Upper lobe of left lung (tissue), 4 donors: ENCODE results near the gene ASB4.

Source experiments
- EP300 ChIP-seq, 4 donors: sonication (generic); formaldehyde crosslinking; IDR thresholded peaks; one replicate each; pipeline ENCODE4 v1.5.1; 2017; ENCODE audit warnings: antibody characterized with exemption in 4 of 4, control low read depth in 2 of 4
- POLR2A ChIP-seq, 4 donors: fragments of 450-650 bp; IDR thresholded peaks; one replicate each; pipeline ENCODE4 v1.5.1; 2016 to 2017; ENCODE audit warnings: antibody characterized with exemption in 4 of 4, mild to moderate bottlenecking in 2 of 4
- POLR2AphosphoS5 ChIP-seq, 2 donors: sonication (generic); formaldehyde crosslinking; IDR thresholded peaks; one replicate each; pipeline ENCODE4 v1.5.1; 2017; ENCODE audit warnings: antibody characterized with exemption in 2 of 2
- TF ChIP-seq, protein P1 (sequence below), 6 experiments: fragments of 450-650 bp in 4 of 6; fragments of 200-600 bp in 2 of 6; sonication (generic) in 2 of 6; IDR thresholded peaks; one replicate each; pipeline ENCODE4 v1.5.1; 2016 to 2019; ENCODE audit warnings: antibody characterized with exemption in 6 of 6

DNA sequence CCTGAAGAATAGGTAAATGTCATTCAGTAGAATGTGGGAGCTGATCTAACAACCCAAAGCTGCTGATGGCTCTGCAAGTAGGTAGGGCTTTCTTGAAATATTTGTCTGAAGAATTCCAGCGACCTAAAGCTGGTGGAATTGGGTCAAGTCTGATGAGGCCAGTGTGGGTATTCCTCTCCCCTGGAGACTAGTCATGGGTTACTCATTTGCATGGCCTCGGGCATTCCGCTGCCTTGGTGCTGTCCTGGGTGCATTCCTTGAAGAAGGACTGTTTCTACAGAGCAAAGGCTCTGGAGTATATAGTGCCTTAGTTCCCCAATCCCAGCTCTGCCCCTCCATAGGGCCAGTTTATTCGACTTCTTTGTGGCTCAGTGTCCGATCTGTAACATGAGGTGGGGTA lies 91.4 kb downstream of the ASB4 start:
- TF ChIP-seq, protein P1, sequence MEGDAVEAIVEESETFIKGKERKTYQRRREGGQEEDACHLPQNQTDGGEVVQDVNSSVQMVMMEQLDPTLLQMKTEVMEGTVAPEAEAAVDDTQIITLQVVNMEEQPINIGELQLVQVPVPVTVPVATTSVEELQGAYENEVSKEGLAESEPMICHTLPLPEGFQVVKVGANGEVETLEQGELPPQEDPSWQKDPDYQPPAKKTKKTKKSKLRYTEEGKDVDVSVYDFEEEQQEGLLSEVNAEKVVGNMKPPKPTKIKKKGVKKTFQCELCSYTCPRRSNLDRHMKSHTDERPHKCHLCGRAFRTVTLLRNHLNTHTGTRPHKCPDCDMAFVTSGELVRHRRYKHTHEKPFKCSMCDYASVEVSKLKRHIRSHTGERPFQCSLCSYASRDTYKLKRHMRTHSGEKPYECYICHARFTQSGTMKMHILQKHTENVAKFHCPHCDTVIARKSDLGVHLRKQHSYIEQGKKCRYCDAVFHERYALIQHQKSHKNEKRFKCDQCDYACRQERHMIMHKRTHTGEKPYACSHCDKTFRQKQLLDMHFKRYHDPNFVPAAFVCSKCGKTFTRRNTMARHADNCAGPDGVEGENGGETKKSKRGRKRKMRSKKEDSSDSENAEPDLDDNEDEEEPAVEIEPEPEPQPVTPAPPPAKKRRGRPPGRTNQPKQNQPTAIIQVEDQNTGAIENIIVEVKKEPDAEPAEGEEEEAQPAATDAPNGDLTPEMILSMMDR (IDR thresholded peaks at IDR 0.05): no peak
- TF ChIP-seq EP300 (IDR thresholded peaks at IDR 0.05): no peak
- no peak for TF ChIP-seq POLR2A (IDR thresholded peaks at IDR 0.05)
- no peak for TF ChIP-seq POLR2AphosphoS5 (IDR thresholded peaks at IDR 0.05)
